IMR-90 (cell line): ENCODE data around the gene PID1. TPM values are rescaled to one million over a fixed set of nuclear protein-coding genes. Genes with fewer than 3 reads are reported as not detected.

Experiments
- ATAC-seq: fragments of 200-7000 bp; cut with Tn5 transposase; 2 replicates; pipeline ENCODE4 v1.9.1; 2020; ENCODE audit warnings: low read depth, mild to moderate bottlenecking, moderate library complexity
- BruUV-seq: library from RNA; stranded (reverse); fragments of 400-500 nt; replicated peaks from 2 replicates; lab custom pipeline; 2021; lab: Mats Ljungman, UMichigan
- CTCF ChIA-PET: fragments of 300-600 bp; formaldehyde crosslinking; extraction: SDS; loops from one replicate; lab custom pipeline; 2021; ENCODE audit warnings: antibody characterized with exemption; lab: Yijun Ruan, JAX
- POLR2A ChIA-PET: fragments of 300-600 bp; sonication (Branson Sonifier 250); formaldehyde crosslinking; loops from one replicate; lab custom pipeline; 2022; ENCODE audit warnings: antibody characterized with exemption; ENCODE audit not compliant: unreplicated experiment; lab: Charles Lee
- DNase-seq: peaks from one replicate; pipeline ENCODE4 v3.0.0; 2013
- H2AFZ ChIP-seq: replicated peaks from 2 replicates; pipeline ENCODE3; 2013; ENCODE audit warnings: low read length, mild to moderate bottlenecking; ENCODE audit not compliant: poor library complexity
- H2AK5ac ChIP-seq: 2 replicates; pipeline ENCODE4 v1.6.1; 2013; ENCODE audit warnings: low read depth, low read length, inconsistent platforms
- H2AK9ac ChIP-seq: replicated peaks from 2 replicates; pipeline ENCODE3; 2013; ENCODE audit warnings: mild to moderate bottlenecking, low read depth, low read length, moderate library complexity; ENCODE audit not compliant: poor library complexity
- H2BK120ac ChIP-seq: 2 replicates; pipeline ENCODE4 v1.6.1; 2013; ENCODE audit warnings: low read depth, low read length, inconsistent platforms
- H2BK15ac ChIP-seq: 3 replicates; pipeline ENCODE4 v1.6.1; 2013; ENCODE audit warnings: low read depth, low read length, inconsistent platforms
- H2BK20ac ChIP-seq: 2 replicates; pipeline ENCODE4 v1.6.1; 2013; ENCODE audit warnings: low read depth, mild to moderate bottlenecking, inconsistent platforms, low read length, moderate library complexity
- H2BK5ac ChIP-seq: 2 replicates; pipeline ENCODE4 v1.6.1; 2013; ENCODE audit warnings: mild to moderate bottlenecking, low read depth, low read length, inconsistent platforms; ENCODE audit not compliant: poor library complexity, severe bottlenecking
- H3K14ac ChIP-seq: replicated peaks from 2 replicates; pipeline ENCODE4 v1.6.1; 2013; ENCODE audit warnings: low read depth, low read length, inconsistent platforms
- H3K18ac ChIP-seq: 2 replicates; pipeline ENCODE4 v1.6.1; 2013; ENCODE audit warnings: low read depth, low read length, control low read depth
- H3K23ac ChIP-seq: 2 replicates; pipeline ENCODE4 v1.6.1; 2013; ENCODE audit warnings: low read depth, low read length, inconsistent platforms
- H3K27ac ChIP-seq: 2 replicates; pipeline ENCODE4 v1.5.1; 2013; ENCODE audit warnings: mild to moderate bottlenecking, control low read depth, low read length; ENCODE audit not compliant: insufficient read depth
- H3K27me3 ChIP-seq: 2 replicates; pipeline ENCODE4 v1.6.1; 2013; ENCODE audit warnings: low read length; ENCODE audit not compliant: control insufficient read depth, insufficient read depth
- H3K36me3 ChIP-seq: 2 replicates; pipeline ENCODE4 v1.6.1; 2013; ENCODE audit warnings: low read length, mixed read lengths; ENCODE audit not compliant: control insufficient read depth, insufficient read depth
- H3K4ac ChIP-seq: 2 replicates; pipeline ENCODE4 v1.6.1; 2013; ENCODE audit warnings: low read depth, low read length, inconsistent platforms
- H3K4me1 ChIP-seq: 2 replicates; pipeline ENCODE4 v1.6.1; 2013; ENCODE audit warnings: low read length, mixed read lengths; ENCODE audit not compliant: control insufficient read depth, insufficient read depth
- H3K4me2 ChIP-seq: 2 replicates; pipeline ENCODE4 v1.6.1; 2013; ENCODE audit warnings: low read depth, mild to moderate bottlenecking, control low read depth, low read length, moderate library complexity
- H3K4me3 ChIP-seq: 2 replicates; pipeline ENCODE4 v1.5.1; 2013; ENCODE audit warnings: low read depth, mild to moderate bottlenecking, control low read depth, low read length, moderate library complexity; ENCODE audit not compliant: insufficient read depth
- H3K56ac ChIP-seq: 2 replicates; pipeline ENCODE4 v1.6.1; 2013; ENCODE audit warnings: low read length, inconsistent platforms; ENCODE audit not compliant: insufficient read depth; ENCODE audit errors: extremely low read depth
- H3K79me1 ChIP-seq, 2 experiments: 2 replicates each; pipeline ENCODE4 v1.6.1; 2013; ENCODE audit warnings: low read length in 2 of 2, inconsistent platforms in 1 of 2, low read depth in 1 of 2
- H3K9ac ChIP-seq: 2 replicates; pipeline ENCODE4 v1.6.1; 2013; ENCODE audit warnings: low read depth, low read length, control low read depth
- H3K9me1 ChIP-seq: 2 replicates; pipeline ENCODE4 v1.6.1; 2013; ENCODE audit warnings: low read length, inconsistent platforms; ENCODE audit not compliant: insufficient read depth
- H3K9me3 ChIP-seq: 2 replicates; pipeline ENCODE4 v1.6.1; 2013; ENCODE audit warnings: low read length; ENCODE audit not compliant: control insufficient read depth, insufficient read depth
- H4K20me1 ChIP-seq: 2 replicates; pipeline ENCODE4 v1.6.1; 2013; ENCODE audit warnings: low read length, inconsistent platforms; ENCODE audit not compliant: insufficient read depth
- H4K5ac ChIP-seq: 2 replicates; pipeline ENCODE4 v1.6.1; 2013; ENCODE audit warnings: mild to moderate bottlenecking, low read depth, low read length, control low read depth
- H4K8ac ChIP-seq, 2 experiments: 2 replicates each; pipeline ENCODE4 v1.6.1; 2013; ENCODE audit warnings: low read depth in 2 of 2, low read length in 2 of 2, control low read depth in 1 of 2, inconsistent platforms in 1 of 2
- H4K91ac ChIP-seq: 2 replicates; pipeline ENCODE4 v1.6.1; 2013; ENCODE audit warnings: low read depth, low read length, inconsistent platforms; ENCODE audit not compliant: insufficient read depth
- BHLHE40 ChIP-seq: fragments of 150-350 bp; IDR thresholded peaks from 2 replicates; pipeline ENCODE4 v1.6.1; 2016; ENCODE audit warnings: mild to moderate bottlenecking, low read depth, low read length
- CEBPB ChIP-seq: IDR thresholded peaks from 2 replicates; pipeline ENCODE4 v1.6.1; 2012; ENCODE audit warnings: low read depth, low read length, improper control_type of control experiment
- CHD1 ChIP-seq: IDR thresholded peaks from 2 replicates; pipeline ENCODE4 v1.6.1; 2012; ENCODE audit warnings: low read depth, low read length, improper control_type of control experiment
- CTCF ChIP-seq: conservative IDR thresholded peaks from 2 replicates; pipeline ENCODE4 v1.5.1; 2012; ENCODE audit warnings: mild to moderate bottlenecking, low read depth, low read length, improper control_type of control experiment
- ELK1 ChIP-seq: fragments of 150-350 bp; IDR thresholded peaks from 2 replicates; pipeline ENCODE4 v1.6.1; 2016; ENCODE audit warnings: low read depth, mild to moderate bottlenecking, low read length, moderate library complexity, borderline replicate concordance
- FOS ChIP-seq: fragments of 150-350 bp; IDR thresholded peaks from 2 replicates; pipeline ENCODE4 v1.6.1; 2016; ENCODE audit warnings: low read depth, low read length
- MAFK ChIP-seq: IDR thresholded peaks from 2 replicates; pipeline ENCODE4 v1.6.1; 2012; ENCODE audit warnings: low read depth, low read length, improper control_type of control experiment
- MAZ ChIP-seq: IDR thresholded peaks from 2 replicates; pipeline ENCODE4 v1.6.1; 2012; ENCODE audit warnings: low read depth, mild to moderate bottlenecking, low read length, improper control_type of control experiment, moderate library complexity, borderline replicate concordance
- MXI1 ChIP-seq: IDR thresholded peaks from 2 replicates; pipeline ENCODE4 v1.6.1; 2012; ENCODE audit warnings: low read depth, mild to moderate bottlenecking, low read length, moderate library complexity, borderline replicate concordance
- NFE2L2 ChIP-seq: fragments of 150-350 bp; IDR thresholded peaks from 2 replicates; pipeline ENCODE4 v1.6.1; 2016; ENCODE audit warnings: low read depth, mild to moderate bottlenecking, low read length
- POLR2A ChIP-seq: IDR thresholded peaks from 2 replicates; pipeline ENCODE4 v1.6.1; 2012; ENCODE audit warnings: mild to moderate bottlenecking, low read depth, low read length
- RAD21 ChIP-seq: IDR thresholded peaks from 2 replicates; pipeline ENCODE4 v1.6.1; 2012; ENCODE audit warnings: low read length, improper control_type of control experiment
- RCOR1 ChIP-seq: IDR thresholded peaks from 2 replicates; pipeline ENCODE4 v1.6.1; 2012; ENCODE audit warnings: mild to moderate bottlenecking, low read length, improper control_type of control experiment; ENCODE audit not compliant: insufficient replicate concordance
- RFX5 ChIP-seq: IDR thresholded peaks from 2 replicates; pipeline ENCODE4 v1.8.0; 2012; ENCODE audit warnings: low read depth, mild to moderate bottlenecking, low read length, moderate library complexity
- SMC3 ChIP-seq: fragments of 150-350 bp; IDR thresholded peaks from 2 replicates; pipeline ENCODE4 v1.6.1; 2016; ENCODE audit warnings: low read depth, mild to moderate bottlenecking, antibody characterized with exemption, low read length, moderate library complexity
- USF2 ChIP-seq: fragments of 150-350 bp; IDR thresholded peaks from 2 replicates; pipeline ENCODE4 v1.6.1; 2017; ENCODE audit warnings: mild to moderate bottlenecking, antibody characterized with exemption, low read length, low read depth
- WGBS, 2 experiments: methylation state at CpG; one replicate each; pipeline versions ENCODE4 v1.1.5 to v1.1.7; 2013; ENCODE audit warnings: missing lambda C conversion rate in 2 of 2; ENCODE audit not compliant: insufficient read length in 1 of 2; ENCODE audit errors: extremely low coverage in 2 of 2; 5-methylcytosine and 5-hydroxymethylcytosine counted together
- dilution Hi-C: fragments of 300-500 bp; cut with HindIII; formaldehyde crosslinking; loops from one replicate; pipeline ENCODE4 v1.14.3; 2018; ENCODE audit warnings: low sequenced_read_pairs; ENCODE audit not compliant: unreplicated experiment
- in situ Hi-C: fragments of 300-500 bp; cut with MboI; formaldehyde crosslinking; loops from 3 replicates; pipeline ENCODE4 v1.14.3; 2019; ENCODE audit warnings: low sequenced_read_pairs, inconsistent platforms, mixed read lengths
- intact Hi-C: fragments of 100-400 bp; cut with micrococcal nuclease; formaldehyde crosslinking; loops from 2 replicates; pipeline ENCODE4 v1.10.0; 2022
- polyA plus RNA-seq, 3 experiments: library from polyadenylated mRNA; depleted of rRNA; stranded (reverse); fragments of >200 nt; gene quantifications; 2 replicates each; pipeline ENCODE4 v1.2.3, GENCODE V29; 2012; ENCODE audit warnings: low replicate concordance in 1 of 3
- total RNA-seq: library from RNA; depleted of rRNA; stranded (reverse); fragments of >200 nt; gene quantifications from 2 replicates; pipeline ENCODE4 v1.2.3, GENCODE V29; 2012

PID1 gene
- total and polyA plus RNA-seq, 2 of the 4 experiments (the other 2 are of a cell fraction): 0.90 to 1.9 TPM

- Histone ChIP-seq H4K5ac (no peak overlapping the region), H2BK120ac (no peak overlapping the region), H3K4me2 (no peak overlapping the region), H3K27ac (no peak overlapping the region), H2AK5ac (no peak overlapping the region), H3K4ac (no peak overlapping the region), H4K91ac (no peak overlapping the region), H3K4me1 (no peaks in the 10 kb centered on the region), H3K56ac (no peak overlapping the region), H2AK9ac (no peak overlapping the region), H3K79me1 (no peaks in the 10 kb centered on the region), H3K27me3 (no peaks in the 10 kb centered on the region), H4K20me1 (no peaks in the 10 kb centered on the region), H2BK15ac (no peak overlapping the region), H4K8ac (no peak overlapping the region), H3K14ac (no peak overlapping the region), H3K9me3 (peaks cover 2% of the 10 kb centered on the region; the same call in 1 of the 2 replicates), H3K36me3 (no peaks in the 10 kb centered on the region), H3K18ac (no peak overlapping the region), H3K23ac (no peak overlapping the region), H2AFZ (no peak overlapping the region), H2BK20ac (no peak overlapping the region), H3K4me3 (no peak overlapping the region), H3K9me1 (no peaks in the 10 kb centered on the region), H3K9ac (no peak overlapping the region), H2BK5ac (no peak overlapping the region)
- POLR2A ChIA-PET: no interaction called here
- BruUV-seq: no TSS peak
- ATAC-seq: no peak
- CTCF ChIA-PET: no interaction called here
- dilution Hi-C loops (no loop called here), intact Hi-C loops (no loop called here), in situ Hi-C loops (no loop called here)
- TF ChIP-seq FOS (no peak), CHD1 (no peak), CTCF (no peak), CEBPB (no peak), RFX5 (no peak), RAD21 (no peak), RCOR1 (no peak), MAFK (no peak), POLR2A (no peak), NFE2L2 (no peak), MXI1 (no peak), BHLHE40 (no peak), USF2 (no peak), SMC3 (no peak), ELK1 (no peak), MAZ (no peak)
- DNase-seq: peak; percentile 4
- WGBS, 2 experiments: no CpG with 5 or more reads among the region's 2 CpGs
Observed at GRCh38 chr2:229244975-229245374, 26.1 kb downstream of the PID1 start.
